PFSK-1 (cell line): ENCODE measurements around the gene EIF2S2.

Experiments used
- POLR2AphosphoS5 ChIP-seq: IDR thresholded peaks from 2 replicates; pipeline ENCODE4 v1.6.1; 2012; ENCODE audit warnings: low read depth, mild to moderate bottlenecking, control low read depth, low read length, moderate library complexity
- TF ChIP-seq, protein P1 (sequence below), 2 experiments: IDR thresholded peaks; 2 replicates each; pipeline versions ENCODE4 v1.6.1 to v1.8.0; 2011 to 2012; ENCODE audit warnings: low read depth in 2 of 2, low read length in 2 of 2, control low read depth in 1 of 2, inconsistent platforms in 1 of 2, mild to moderate bottlenecking in 1 of 2, moderate library complexity in 1 of 2; ENCODE audit not compliant: insufficient read depth in 1 of 2

DNA sequence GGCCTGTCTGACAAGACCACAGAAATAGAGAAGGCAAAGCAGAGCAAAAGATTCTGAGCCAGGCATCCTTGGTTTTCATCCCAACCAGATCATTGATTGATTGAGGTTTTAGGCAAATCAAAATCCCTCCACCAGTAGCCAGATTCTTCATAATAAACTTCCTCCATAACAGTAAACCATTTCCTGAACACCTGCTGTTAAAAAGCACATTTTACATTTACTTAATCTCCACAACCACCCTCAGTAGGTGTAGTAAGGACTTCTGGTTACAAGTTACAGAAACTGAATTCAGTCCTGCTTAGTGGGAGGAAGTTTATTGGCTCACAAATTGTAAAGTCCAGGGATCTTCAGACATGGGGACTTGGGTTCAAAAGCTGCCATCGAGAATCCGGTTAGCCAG lies 28.3 kb downstream of the EIF2S2 start:
- TF ChIP-seq POLR2AphosphoS5, result no peak
- TF ChIP-seq, protein P1, sequence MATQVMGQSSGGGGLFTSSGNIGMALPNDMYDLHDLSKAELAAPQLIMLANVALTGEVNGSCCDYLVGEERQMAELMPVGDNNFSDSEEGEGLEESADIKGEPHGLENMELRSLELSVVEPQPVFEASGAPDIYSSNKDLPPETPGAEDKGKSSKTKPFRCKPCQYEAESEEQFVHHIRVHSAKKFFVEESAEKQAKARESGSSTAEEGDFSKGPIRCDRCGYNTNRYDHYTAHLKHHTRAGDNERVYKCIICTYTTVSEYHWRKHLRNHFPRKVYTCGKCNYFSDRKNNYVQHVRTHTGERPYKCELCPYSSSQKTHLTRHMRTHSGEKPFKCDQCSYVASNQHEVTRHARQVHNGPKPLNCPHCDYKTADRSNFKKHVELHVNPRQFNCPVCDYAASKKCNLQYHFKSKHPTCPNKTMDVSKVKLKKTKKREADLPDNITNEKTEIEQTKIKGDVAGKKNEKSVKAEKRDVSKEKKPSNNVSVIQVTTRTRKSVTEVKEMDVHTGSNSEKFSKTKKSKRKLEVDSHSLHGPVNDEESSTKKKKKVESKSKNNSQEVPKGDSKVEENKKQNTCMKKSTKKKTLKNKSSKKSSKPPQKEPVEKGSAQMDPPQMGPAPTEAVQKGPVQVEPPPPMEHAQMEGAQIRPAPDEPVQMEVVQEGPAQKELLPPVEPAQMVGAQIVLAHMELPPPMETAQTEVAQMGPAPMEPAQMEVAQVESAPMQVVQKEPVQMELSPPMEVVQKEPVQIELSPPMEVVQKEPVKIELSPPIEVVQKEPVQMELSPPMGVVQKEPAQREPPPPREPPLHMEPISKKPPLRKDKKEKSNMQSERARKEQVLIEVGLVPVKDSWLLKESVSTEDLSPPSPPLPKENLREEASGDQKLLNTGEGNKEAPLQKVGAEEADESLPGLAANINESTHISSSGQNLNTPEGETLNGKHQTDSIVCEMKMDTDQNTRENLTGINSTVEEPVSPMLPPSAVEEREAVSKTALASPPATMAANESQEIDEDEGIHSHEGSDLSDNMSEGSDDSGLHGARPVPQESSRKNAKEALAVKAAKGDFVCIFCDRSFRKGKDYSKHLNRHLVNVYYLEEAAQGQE (IDR thresholded peaks at IDR 0.05; ENCODE audit: insufficient read depth in 1 of 2, low read depth in 2 of 2, low read length in 2 of 2), result no peak
